HG03432 (cell line): ENCODE results near the gene ST3GAL3.
"Not testable (repeated sequence)": the region's sequence is repeated elsewhere in the genome, so short reads cannot be mapped to it uniquely, and the experiment has no call there.

Experiments used
- ATAC-seq: cut with Tn5 transposase; IDR thresholded peaks from one replicate; pipeline ENCODE4 v1.9.1; 2021; ENCODE audit warnings: mild to moderate bottlenecking, moderate library complexity; ENCODE audit not compliant: unreplicated experiment

Gene ST3GAL3

DNA sequence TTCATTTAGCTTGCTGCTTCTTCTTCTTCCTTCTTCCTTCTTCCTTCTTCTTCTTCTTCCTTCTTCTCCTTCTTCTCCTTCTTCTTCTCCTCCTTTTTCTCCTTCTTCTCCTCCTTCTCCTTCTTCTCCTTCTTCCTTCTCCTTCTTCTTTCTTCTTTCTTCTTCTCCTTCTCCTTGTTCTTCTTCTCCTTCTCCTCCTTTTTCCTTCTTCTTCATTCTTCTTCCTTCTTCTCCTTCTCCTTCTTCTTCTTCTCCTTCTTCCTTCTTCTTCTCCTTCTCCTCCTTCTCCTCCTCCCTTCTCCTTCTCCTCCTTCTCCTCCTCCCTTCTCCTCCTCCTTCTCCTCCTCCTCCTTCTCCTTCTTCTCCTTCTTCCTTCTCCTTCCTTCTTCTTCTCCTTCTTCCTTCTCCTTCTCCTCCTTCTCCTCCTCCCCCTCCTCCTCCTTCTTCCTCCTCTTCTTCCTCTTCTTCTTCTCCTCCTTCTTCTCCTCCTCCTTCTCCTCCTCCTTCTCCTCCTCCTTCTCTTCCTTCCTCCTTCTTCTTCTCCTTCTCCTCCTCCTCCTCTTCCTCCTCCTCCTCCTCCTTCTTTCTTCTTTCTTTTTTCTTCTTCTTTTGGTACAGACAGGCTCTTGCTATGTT, 110.1 kb downstream of the ST3GAL3 start:
- no peak for ATAC-seq

DNA sequence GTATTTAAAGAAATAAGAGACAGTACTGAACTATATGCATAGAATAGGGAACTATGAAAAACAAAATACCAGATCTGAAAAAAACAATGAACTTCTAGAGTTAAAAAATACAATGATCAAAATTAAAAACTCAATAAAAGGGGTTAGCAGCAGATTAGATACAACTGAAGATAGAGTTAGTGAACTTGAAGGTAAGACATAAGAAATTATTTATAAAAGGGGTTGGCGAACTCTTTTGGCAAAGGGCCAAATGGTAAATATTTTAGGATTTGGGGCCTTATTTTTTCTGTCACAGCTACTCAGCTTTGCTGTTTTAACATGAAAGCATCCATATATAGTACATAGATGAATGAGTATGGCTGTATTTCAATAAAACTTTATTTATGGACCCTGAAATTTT, 111.4 kb downstream of the ST3GAL3 start:
- ATAC-seq: no peak

DNA sequence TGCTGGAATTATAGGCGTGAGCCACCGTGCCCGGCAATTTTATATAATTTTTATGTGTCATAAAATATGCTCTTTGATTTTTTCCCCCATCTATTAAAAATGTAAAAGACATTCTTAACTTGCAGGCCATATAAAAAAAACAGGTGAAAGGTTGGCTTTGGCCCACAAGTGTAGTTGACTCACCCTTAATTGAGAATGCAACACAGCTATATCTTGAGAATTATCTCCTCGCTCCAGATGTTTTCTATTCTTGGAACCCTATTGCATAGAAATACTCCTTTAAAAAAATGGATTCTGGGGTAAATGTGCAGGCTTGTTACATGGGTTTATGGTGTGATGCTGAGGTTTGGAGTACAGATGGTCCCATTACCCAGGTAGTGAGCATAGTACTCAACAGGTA, 112.0 kb downstream of the ST3GAL3 start:
- ATAC-seq: no peak

DNA sequence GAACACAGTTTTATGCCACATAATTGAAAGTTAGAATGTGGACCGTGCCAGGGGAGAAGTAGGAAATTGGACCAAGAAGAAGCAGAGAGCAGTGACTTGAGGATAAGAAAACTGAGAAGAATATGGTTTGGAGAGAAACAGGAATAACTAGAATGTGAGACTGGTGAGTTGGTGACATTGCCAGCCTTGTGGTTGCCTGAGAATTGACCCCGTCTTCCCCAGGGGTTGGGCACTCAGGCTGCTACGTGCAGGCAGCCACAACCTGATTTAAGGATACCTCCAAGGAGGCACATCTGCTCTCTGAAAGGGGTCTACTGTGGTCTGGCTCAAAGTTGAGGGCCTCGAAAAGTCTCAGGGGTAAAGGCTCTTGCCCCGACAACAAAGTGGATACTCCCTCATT, 114.1 kb downstream of the ST3GAL3 start:
- ATAC-seq: no peak

DNA sequence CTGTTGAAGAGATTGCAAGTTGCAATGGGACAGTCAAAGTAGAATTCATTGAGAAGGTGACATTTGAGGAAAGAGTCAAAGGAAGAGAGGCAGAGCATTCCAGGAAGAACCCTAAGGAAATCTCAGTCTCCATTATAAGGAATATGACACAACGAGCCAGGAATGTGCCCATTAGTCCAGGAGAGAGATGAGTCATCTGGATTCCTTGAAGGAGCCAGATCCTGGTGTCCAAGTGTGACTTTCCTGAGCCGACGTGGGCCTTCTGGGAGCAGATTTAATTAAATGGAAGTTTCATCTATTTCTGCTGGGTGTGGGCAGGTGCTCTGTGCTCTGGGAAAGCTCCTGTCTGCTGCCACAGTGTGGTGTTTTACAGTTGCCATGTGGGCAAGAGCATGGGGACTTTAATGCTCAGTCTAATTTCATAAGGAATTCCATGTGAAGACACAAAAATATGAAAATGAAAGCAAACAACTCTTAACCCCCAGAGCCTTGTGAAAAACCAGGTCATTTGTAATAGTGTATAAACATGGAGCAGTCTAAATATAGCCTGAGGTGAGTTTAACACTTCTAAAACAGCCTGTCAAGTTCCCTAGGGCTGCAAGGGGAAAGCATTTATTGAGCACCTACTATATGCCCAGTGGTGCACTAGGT, 114.8 kb downstream of the ST3GAL3 start:
- no peak for ATAC-seq

DNA sequence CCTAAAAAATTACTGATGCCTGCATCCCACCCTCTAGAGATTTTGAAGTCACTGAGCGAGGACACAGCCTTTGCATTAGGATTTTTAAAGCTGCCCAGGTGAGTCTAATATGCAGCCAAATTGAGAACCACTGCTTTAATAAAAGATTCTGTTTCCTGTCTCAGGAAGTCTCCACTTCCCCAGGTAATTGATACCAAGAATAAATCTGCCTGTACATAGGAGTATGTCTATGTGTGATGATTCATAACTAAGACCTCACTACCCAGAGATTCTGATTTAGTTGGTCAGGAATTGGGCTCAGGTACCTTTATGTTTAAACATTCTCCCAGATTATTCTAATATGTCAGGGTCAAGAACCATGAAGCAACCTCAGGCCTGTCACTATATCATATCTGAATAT, 117.5 kb downstream of the ST3GAL3 start:
- no peak for ATAC-seq

DNA sequence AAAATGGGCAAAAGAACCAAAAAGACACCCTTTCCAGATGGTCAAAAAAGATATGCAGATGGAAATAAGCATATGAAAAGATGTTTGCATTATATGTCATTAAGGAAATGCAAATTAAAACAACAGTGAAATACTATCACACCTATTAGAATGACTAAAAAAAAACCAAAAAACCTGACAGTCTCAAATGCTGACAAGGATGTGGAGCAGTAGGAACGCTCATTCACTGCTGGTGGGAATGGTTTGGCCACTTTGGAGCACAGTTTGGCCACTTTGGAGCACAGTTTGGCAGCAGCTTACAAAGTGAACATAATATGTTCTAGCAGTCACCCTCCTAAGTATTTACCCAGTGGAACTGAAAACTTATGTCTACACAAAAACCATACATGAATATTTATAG, 121.2 kb downstream of the ST3GAL3 start:
- ATAC-seq: no peak

DNA sequence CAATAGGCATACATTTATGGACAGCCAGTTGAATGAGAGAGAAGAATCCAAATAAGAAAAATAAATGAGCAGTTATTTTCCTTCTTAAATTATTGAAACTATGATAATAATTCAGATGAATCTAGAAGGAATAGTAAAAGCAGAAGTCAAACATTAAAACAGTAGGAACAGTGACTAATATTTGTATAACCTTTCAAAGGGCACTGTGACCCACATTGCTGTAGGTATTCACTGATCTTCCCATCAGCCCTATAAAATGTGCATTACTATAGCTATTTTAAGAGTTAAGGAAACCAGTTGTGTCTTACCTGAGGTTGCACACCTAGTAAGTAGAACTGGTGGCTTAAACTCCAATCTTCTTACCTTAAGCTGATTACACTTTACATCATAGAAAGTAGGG, 123.5 kb downstream of the ST3GAL3 start:
- no peak for ATAC-seq

DNA sequence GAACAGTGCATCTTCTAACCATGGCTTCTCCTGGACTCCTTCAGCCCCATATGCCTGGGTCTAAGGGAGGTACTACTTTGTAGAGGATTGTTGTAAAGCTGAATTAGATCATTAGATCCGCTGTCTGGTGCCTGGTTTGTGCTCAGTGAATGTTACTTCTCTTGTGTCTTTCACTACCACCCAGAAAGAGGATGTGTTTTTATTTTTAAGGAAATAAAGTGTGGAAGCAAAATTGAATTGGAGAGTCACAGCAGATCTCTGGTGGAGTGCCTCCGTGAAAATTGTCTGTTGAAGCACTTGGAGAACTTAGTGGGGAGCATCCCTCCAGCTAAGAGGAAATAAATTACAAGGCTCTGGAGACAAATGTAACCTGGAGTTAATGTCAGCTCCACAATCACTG, 124.5 kb downstream of the ST3GAL3 start:
- no peak for ATAC-seq

DNA sequence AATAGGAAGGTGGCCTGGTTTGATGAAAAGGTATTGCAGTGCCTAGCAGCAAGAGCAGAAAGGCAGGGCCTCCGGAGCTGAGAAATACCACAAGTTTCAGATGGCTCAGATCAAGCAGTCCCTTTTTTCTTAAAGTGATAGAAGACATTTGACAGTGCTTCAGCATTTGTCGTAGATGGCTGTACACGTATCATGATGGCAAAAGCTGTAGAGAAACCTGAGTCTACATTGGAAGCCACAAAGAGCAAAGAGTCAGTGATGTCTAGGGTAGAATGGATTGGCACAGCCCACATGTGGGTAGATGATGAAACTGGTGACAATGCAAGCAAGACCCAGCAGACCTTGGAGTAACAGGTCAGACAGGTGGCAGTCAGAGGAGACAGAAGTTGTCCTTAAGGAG, 124.9 kb downstream of the ST3GAL3 start:
- ATAC-seq: peak; percentile 31

DNA sequence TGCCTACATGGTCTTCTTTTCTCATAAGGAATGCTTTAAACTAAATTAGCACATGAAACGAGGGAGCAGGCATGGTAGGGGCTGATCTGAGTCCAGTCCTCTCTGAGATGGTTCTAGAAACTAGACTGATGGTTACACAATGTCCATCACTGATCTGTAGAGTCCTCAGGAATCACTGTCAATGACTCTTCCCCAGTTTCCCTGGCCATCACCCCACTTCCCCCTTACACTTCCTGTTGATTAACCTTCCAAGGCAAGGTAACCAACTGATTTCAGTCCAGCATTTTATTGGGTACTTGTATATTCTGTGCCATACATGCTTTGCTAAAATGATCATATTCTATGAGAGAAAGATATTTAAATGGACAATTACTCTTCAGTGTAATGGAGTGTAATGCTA, 125.7 kb downstream of the ST3GAL3 start:
- no peak for ATAC-seq

DNA sequence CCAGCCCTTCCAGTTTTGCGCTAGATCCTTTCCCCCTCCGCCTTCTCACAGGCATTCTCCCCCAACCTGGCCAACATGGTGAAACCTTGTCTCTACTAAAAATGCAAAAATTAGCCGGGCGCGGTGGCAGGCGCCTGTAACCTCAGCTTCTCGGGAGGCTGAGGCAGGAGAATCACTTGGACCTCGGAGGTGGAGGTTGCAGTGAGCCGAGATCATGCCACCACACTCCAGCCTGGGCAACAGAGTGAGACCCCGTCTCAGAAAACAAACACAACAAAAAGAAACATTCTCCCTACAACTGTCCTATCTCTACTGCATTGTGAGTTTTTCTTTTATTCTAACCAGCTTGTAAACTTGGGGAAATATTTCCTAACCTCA, 126.6 kb downstream of the ST3GAL3 start:
- not testable (repeated sequence) for ATAC-seq

DNA sequence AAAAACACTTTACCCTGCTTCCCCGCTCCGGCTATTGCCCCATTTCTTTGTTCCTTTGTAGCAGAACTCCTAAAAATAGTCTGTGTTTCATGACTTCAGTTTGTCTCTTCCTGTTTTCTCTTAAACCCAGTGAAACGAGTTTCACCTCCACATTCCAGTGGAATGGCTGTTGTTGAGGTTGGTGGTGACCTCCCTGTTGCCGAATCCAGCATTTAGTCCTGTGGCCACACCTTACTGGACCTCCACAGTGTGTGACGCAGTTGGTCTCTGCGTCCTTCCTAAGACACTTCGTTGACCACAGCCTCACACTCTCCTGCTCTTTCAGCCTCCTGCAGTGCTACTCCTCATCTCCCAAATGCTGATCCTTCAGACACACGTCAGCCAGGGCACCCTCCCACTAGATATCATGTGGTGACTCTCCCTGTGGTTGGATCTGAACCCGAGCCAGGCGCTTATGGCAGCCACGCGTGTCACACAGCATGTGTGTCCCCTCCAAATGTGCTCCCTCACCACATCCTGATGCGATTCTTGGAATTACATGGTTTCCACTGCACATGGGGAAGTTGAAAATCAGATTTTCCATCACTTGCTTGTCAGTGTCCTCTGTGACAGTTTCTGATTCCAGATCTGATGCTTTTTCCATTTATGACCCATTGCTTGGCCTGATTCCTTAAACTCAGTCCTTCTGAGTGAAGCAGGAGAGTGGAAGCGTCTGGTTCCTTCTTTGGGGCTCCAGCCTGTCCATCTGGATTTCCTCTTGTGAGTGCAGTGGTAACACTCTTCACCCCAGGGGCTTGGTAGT, 127.1 kb downstream of the ST3GAL3 start:
- ATAC-seq: no peak

DNA sequence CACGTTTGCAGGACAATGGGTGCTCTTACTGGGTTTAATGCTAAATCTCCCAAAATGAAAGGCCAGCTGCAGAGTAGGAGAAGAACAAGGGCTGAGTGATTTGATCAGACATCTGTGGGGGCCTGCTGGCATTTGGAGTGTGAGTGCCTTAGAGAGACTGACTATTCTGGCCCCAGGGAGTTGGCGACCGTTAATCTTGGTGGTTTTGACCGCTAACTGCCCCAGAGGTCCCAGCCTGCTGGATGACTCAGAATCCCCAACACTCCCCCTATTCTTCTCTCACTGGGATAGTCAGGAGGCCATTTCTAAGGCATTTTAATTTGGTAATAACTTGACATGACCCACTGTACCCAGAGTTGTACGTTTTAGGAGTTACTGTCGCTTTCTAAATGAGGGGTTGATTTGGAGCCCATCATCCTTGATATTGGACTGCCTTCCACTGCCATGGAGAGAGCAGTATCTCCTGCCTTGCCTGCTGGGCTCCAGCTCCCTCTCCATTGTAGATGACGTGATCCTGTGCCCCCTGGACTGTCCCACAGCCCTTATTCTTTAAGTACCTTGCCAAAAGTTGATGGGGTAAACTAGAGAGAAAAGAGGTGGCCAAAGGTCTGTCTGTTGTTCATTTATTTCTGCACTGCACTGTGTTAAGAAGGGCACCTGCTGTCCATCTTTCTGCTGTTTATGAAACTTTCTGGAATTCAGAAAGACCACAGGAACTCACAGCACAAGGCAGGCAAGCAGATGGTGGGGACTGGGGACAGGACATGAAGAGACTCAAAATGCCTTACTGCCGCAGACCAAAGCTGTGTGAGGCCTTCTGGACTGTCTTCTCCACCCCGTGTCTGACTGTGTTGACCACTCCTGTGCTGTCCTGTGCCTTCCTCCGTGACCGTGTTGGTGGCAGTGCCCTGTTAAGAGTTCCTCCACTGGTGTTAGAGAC, 128.0 kb downstream of the ST3GAL3 start:
- no peak for ATAC-seq

DNA sequence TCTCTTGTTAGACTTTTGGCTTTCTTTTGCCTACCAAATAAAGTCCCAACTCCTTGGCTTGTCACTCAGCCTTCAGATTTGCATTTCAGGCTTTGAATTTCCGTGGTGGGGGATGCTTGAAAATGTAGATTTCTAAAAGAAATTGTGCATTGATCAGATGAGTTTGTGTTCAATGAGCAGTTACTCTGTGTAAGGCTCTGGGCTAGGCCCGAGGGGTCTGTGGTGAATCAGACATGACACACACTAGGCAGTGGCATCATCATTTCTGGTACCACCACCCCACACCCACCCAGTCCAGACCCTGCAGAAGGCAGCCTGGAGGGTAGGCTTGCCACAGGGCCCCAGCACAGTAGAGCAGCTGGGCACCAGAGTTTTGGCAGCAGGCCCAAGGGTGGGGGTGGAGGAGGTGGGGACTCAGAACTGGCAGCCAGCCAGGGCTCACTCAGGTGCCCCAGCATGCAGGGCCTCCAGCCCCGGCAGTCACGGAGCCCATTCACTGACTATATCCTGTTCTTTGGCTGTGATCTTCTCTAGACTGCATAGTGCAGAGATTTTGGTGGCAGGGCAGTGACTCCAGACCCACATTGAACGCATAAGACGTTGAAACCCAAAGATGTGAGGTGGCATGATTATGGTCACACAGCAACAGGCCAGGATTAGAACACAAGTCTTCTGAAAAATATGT, 129.1 kb downstream of the ST3GAL3 start:
- peak; percentile 67 for ATAC-seq

DNA sequence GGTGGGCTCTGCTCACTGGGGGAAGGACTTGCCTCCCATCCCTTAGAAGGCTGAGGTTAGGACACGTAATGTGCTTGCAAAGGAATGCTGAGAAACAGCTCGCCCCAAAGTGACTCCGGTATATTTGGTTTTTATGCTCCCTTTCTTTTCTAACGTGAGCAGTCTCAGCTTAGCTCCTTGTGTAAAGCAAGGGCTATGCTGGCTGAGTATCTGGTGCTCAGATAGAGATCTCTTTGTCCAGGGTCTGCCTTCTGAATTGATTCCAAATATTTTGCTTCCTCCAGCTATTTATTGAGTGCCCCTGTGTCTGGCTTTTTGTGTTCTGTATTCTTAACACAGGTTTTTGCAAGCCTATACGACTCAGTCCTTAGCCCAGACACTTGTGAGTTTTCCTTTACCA, 131.7 kb downstream of the ST3GAL3 start:
- ATAC-seq: no peak

DNA sequence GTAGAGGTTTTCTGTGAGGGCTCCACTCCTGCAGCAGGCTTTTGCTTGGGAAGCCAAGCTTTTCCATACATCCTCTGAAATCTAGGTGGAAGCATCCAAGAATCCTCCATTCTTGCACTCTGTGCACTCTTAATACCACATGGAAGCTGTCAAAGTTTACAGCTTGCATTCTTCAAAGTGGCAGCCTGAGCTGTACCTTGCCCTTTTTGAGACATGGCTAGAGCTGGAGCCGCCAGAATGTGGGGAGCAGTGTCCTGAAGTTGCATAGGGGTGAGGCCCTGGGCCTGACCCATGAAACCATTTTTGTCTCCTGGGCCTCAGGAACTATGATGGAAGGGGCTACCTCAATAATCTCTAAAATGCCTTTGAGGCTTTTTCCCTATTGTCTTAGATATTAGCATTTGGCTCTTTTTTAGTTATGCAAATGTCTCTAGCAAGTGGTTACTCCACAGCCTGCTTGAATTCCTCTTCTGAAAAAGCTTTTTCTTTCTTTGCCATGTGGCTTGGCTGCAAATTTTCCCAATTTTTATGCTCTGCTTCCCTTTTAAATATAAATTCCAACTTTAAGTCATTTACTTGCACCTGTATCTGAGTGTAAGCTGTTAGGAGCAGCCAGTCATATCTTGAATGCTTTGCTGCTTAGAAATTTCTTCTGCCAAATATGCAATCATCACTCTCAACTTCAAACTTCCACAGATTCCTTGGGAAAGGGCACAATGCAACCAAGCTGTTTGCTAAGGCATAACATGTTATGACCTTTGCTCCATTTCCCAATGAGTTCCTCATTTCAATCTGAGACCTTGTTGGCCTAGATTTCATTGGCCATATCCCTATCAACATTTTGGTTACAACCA, 134.2 kb downstream of the ST3GAL3 start:
- ATAC-seq: no peak

DNA sequence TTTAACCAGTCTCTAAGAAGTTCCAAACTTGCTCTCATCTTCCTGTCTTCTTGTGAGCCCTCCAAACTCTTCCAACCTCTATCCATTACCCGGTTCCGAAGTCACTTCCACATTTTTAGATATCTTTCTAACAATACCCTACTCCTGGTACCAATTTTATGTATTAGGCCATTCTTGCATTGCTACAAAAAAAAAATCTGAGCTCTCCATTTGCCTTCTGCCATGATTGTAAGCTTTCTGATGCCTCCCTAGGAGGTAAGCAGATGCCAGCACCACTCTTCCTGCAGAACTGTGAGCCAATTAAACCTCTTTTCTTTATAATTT, 134.8 kb downstream of the ST3GAL3 start:
- ATAC-seq: no peak

DNA sequence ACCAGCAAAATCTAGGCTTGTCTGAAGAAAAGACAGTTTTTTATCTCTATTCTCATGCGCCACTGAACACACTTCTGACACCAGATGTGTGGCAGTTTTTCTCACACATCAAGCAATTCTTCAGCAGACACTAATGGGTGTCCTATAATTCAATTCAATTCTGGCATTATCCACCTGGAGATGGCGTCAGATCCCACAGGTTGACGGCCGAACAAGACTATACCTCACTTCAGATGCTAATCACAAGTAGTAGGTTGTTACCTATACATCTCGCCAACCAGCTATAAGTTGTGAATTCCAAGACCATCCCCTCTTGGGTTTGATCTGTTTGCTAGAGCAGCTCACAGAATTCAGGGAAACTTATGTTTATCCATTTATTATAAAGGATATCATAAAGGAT, 136.3 kb downstream of the ST3GAL3 start:
- no peak for ATAC-seq

DNA sequence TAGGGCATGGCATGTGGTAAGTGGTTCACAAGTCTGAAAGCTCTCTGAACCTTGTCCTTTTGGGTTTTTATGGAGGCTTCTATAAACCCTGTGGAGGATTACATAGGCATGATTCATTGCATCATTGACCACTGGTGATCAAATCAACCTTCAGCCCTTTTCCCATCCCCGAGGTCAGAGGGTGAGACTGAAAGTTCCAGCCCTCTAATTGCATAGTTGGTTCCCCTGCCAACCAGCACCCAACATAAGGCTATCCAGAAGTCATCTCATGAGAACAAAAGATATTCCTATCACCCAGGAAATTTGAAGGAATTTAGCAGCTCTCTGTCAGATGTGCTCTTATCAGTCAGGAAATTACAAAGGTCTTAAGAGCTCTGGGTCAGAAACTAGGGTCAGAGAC, 136.8 kb downstream of the ST3GAL3 start:
- no peak for ATAC-seq
